ENCODE data around the gene MPZL1. TPM values are rescaled to one million over a fixed set of nuclear protein-coding genes. Genes with fewer than 3 reads are reported as not detected.

MPZL1 gene
- 62.4 TPM for polyA plus RNA-seq (ENCODE audit: insufficient read length)

GRCh38 chr1:167721617-167722151, at the start of gene MPZL1:
Gene MPZL1 (plus strand): TSS chr1:167721982. CDS start chr1:167722152, 170 bp downstream.
- DNase-seq, result peak; percentile 98

DNA sequence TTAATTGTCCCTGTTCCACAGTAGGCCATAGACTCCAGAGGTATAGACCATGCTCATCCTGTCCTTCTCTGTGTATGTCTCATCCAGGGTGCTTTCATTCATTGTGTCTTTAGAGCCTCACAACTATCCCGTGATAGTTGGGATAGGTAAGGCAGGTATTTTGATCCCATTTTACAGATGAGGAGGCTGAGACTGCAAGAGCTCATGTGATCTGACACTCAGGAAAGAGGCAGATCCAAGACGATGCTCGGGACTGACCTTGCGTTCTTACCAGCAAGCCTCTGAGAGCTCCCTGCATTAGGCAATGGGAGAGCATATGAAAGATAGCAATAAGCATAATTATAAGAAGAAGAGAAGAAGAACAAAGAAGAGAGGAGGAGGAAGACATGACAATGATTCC, 49.0 kb upstream of the MPZL1 start:
- no peak for DNase-seq

GRCh38 chr1:167673265-167673664, 48.5 kb upstream of the MPZL1 start:
- no peak for DNase-seq

DNA sequence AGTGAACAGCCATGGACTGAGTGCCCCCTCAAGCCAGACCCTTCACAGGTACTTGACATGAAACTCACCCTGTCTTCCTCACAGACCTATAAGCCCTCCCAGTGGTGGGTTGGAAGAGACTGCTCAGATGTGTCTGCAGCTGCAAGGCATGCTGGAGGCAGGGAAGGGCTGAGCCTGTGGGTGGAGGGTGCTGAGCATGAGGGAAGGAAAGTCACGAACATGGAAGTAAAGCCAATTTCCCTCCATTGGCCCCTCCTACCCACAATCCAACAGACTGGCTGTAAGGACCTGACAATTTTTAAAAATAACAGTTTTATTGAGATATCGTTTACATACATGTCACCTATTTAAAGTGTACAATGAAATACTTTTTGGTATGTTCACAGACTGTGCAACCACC, 47.6 kb upstream of the MPZL1 start:
- DNase-seq, result no peak

DNA sequence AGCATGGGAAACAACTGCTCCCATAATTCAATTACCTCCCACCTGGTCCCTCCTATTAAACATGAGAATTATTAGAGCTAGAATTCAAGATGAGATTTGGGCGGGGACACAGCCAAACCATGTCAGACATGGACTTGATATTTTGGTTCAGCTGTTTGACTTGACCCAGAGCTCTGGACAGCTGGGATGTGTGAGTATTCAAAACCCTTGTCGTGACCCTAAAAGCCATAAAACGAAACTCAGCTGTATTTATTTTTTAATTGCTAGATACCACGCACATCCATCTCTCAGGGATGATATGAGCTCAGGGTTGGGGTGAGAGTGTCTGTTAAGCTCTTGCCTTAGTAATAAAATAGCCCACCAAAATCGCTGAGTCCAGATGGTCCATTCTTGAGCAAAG, 46.3 kb upstream of the MPZL1 start:
- no peak for DNase-seq

- DNase-seq, result no peak
Measured at GRCh38 chr1:167676205-167676915, 45.4 kb upstream of the MPZL1 start.

DNA sequence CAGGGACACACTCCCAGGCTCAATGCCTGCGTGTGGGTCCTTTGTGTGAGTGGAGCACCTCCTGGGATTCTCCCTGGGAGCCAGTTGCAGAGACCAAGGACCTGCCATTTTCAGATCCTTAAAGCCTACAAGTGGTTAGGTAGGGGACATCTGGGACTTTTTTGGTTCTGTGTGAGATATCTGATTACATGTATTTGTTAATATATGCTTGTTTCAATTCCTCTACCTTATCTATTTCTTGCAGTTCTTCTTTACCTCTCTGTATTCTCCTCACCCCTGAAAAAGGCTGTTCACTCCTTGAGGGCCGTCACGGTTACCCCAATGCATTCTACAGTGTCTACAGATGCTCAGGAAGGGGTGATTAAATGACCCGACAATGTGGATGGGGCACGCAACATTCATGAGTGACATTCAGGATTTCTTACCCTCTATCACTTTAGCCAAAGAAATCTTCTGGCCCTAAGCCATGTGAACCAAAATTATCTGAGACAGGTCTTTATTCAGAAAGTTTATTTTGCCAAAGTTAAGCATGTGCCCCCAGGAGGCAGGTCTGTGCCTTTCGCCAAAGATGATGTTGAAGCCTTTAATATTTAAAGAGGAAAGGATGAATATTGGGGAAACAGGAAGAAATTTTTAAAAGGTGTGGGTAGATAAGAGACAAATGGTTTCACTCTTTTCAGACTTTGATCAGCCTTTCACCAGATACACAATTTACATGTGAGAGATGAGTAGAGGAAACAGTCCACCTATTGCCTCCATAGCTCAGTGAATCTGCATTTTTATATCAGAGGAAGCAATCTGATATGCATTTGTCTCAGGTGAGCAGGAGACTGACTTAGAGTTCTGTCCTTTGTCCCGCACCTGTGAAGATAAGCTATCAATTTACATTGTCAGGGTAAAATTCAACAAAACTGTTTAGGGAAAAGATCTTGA, 44.6 kb upstream of the MPZL1 start:
- no peak for DNase-seq

GRCh38 chr1:167678422-167678821, 43.4 kb upstream of the MPZL1 start:
- DNase-seq, result no peak

GRCh38 chr1:167678838-167679237, 42.9 kb upstream of the MPZL1 start:
- no peak for DNase-seq

- no peak for DNase-seq
Measured at GRCh38 chr1:167679714-167680113, 42.1 kb upstream of the MPZL1 start.

DNA sequence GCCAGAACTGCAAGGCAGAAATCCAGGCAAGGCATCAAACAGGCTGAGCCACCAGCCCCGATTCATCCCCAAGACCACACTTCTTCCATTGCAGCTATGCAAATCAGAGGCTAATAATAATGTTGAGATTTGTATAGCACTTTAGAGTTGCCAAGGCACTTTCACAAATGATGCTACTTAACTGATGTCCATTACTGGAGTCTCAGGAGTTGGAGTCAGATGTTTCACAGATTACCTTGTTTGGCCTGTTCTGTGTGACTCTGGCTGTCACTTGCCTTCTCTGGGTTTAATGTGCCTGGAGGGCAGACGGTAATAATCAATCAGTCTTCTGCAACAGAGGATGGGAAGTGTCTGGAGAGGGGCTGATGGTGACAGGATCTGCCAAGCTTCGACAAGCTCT, 40.8 kb upstream of the MPZL1 start:
- no peak for DNase-seq

DNA sequence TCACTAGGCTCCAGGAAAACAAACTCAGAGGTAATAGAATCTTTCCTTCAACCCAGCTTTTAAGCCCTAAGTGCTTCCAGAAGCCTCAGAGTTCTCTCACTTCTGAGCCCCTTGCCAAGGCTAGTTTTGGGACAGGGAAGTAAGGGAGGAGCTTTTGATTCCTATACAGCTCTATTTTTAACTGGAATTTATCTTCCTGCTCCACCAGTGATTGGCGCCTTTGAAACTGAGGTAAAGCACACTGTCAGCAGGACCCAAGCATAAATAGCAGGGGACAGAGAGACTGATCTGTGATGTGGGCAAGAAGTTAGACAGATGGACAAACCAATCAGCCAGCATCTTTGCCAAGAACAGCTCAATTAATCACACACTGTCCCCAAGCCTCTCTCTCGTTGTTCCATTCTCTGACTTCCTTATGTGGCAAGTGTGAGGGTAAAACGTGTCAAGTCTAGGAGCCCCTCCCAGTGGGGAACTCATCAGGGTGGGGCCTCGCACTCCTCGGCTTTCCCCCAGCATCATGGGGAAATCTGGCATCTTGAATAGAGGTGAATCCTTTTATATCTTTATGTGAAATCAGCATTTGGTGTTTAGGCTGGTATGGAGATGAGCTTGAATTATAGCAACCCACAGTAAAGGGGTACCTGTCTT, 40.2 kb upstream of the MPZL1 start:
- DNase-seq, result peak; percentile 74

- DNase-seq, result no peak
Measured at GRCh38 chr1:167683226-167683625, 38.6 kb upstream of the MPZL1 start.

GRCh38 chr1:167683641-167684502, 37.9 kb upstream of the MPZL1 start:
- no peak for DNase-seq

DNA sequence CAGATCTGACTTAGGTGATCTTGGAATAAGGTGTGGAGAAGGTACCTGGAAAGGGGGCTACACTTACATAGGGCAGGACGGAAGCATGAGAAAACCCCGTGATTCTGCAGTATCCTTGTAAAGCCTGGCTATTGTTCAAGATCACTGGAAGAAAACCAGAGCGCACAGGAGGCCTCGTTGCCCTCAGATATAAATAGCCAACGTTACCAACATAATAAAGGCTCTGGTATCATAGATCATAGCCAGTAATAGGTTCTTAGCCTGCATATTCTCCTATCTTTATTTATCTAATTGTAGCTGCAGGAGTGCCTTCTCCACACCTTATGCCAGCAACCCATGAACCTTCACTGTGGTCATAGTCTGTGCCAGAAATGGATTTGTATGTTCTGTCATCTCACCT, 35.9 kb upstream of the MPZL1 start:
- no peak for DNase-seq

DNA sequence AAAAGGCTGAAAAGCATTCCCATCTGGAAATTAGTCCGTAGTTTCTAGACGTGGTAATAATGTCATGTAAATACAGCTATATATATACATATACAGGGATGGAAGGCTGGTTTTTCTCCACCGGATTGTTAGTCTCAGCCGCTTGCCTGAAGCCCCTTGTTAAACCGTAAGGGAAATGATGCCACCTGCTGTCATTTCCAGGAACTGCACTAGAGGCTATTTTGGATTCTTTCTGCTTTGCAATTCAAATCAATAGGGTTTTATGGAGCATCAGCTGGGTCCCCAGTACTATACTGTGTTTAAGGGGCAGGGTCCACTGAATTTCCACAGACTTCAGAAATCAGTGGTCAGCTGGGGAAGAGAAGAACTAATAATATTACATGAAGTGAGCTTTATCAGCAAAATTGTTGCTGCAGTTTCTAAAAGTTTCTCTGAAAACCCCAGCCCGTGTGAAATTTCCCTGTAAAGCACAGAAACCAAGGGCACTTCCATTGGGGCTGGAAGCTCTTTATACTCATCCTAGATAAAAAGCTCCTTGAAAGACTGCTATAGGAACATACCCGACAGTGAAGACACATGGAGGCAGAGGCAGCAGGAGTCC, 33.8 kb upstream of the MPZL1 start:
- DNase-seq, result peak; percentile 80

DNA sequence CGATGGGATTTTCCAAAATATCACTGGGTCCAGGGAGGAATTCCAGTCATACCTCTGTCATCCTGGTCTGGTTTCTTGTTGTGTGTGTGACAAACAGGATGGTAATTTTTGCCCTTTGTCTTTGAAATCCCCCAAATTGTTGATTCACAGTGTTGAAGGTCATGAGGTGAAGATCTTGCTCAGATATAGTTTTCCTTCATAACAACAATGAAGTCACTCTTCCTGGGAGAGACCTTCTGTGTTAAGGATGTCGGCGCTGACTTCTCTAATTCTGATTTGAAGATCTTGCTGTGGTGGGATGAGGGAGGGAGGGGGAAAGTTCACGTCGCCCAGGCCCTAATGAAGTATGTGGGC, 32.2 kb upstream of the MPZL1 start:
- DNase-seq, result no peak

DNA sequence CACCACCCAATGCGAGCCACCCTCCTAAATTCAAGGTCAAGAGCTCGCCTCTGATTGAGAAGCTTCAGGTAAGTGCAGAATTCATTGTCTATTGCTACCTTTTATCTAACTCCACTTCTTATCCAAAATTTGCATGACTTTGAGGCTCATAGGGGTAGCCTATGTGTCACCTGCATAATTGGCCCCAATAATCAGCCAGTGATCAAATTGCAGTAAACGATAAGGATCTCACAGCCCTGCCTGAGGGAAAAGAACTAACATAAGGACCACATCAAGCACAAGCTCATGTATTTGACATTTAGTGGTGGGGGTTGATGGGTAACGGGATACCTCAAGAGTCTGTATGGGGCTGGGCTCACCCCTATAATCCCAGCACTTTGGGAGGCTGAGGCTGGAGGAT, 31.7 kb upstream of the MPZL1 start:
- no peak for DNase-seq

GRCh38 chr1:167693425-167694045, 28.2 kb upstream of the MPZL1 start:
- no peak for DNase-seq

DNA sequence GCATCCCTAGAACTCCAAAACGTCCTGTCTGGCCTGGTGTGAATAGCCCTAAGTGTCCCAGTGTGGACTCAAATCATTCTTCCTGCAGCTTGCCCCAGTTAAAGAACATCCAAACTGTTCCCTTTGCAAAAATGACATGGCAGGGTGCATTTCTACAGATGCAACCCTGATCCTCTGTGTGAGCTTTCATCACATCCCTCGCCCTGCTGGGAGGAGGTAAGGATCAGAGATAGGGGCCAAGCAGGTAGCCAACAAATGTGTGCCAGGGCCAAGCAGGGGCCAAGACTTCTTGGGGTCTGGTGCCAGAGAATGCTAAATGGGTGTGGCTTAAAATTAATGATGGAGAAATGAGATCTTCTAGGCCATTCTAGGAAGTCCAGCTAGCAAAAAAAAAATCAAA, 27.1 kb upstream of the MPZL1 start:
- DNase-seq, result no peak

GRCh38 chr1:167695147-167695546, 26.6 kb upstream of the MPZL1 start:
- no peak for DNase-seq

All from hindlimb muscle (tissue), 1 donor.